CD4-positive, alpha-beta memory T cell (primary cell): ENCODE results near the gene PLIN4. TPM values are rescaled to one million over a fixed set of nuclear protein-coding genes. Genes with fewer than 3 reads are reported as not detected.

Experiments
- CTCF ChIA-PET: fragments of 350-600 bp; sonication (Branson Sonifier 250); formaldehyde crosslinking; loops from one replicate; lab custom pipeline; 2021; ENCODE audit warnings: inconsistent platforms; ENCODE audit not compliant: partially characterized antibody; lab: Charles Lee
- POLR2A ChIA-PET: fragments of 350-600 bp; sonication (Branson Sonifier 250); formaldehyde crosslinking; loops from one replicate; lab custom pipeline; 2021; ENCODE audit not compliant: partially characterized antibody; lab: Charles Lee
- DNase-seq, 5 donors: peaks; one replicate each; pipeline versions ENCODE4 v3.0.0 to v3.0.0-alpha.2; 2020 to 2022; ENCODE audit warnings: mixed read lengths in 1 of 5
- H3K27ac ChIP-seq: one replicate; pipeline ENCODE4 v1.7.0; 2013; ENCODE audit warnings: low read depth, low read length
- H3K27me3 ChIP-seq: 2 replicates; pipeline ENCODE4 v1.7.0; 2013; ENCODE audit warnings: mild to moderate bottlenecking, low read length, moderate library complexity; ENCODE audit not compliant: insufficient read depth
- H3K36me3 ChIP-seq: 2 replicates; pipeline ENCODE4 v1.7.0; 2013; ENCODE audit warnings: mild to moderate bottlenecking, low read length, moderate library complexity; ENCODE audit not compliant: insufficient read depth
- H3K4me1 ChIP-seq: 2 replicates; pipeline ENCODE4 v1.7.0; 2013; ENCODE audit warnings: mild to moderate bottlenecking, low read length, moderate library complexity; ENCODE audit not compliant: insufficient read depth
- H3K4me3 ChIP-seq, 2 donors: one replicate each; pipeline ENCODE4 v1.7.0; 2013; ENCODE audit warnings: low read length in 2 of 2, mild to moderate bottlenecking in 1 of 2
- H3K9me3 ChIP-seq, 2 donors: one replicate each; pipeline ENCODE4 v1.7.0; 2013; ENCODE audit warnings: low read length in 2 of 2, control low read depth in 1 of 2; ENCODE audit not compliant: control insufficient read depth in 1 of 2
- H3K27ac Mint-ChIP-seq, 7 donors: one replicate each; pipeline ENCODE4 v1.8.0; 2020 to 2021; ENCODE audit warnings: mixed read lengths in 7 of 7, mild to moderate bottlenecking in 6 of 7, inconsistent platforms in 3 of 7, moderate library complexity in 3 of 7
- H3K27me3 Mint-ChIP-seq, 2 donors: one replicate each; pipeline ENCODE4 v1.8.0; 2020 to 2021; ENCODE audit warnings: mixed read lengths in 2 of 2
- H3K36me3 Mint-ChIP-seq, 2 donors: one replicate each; pipeline ENCODE4 v1.8.0; 2020 to 2021; ENCODE audit warnings: mixed read lengths in 2 of 2, inconsistent platforms in 1 of 2, mild to moderate bottlenecking in 1 of 2
- H3K4me1 Mint-ChIP-seq, 4 donors: one replicate each; pipeline ENCODE4 v1.8.0; 2020 to 2021; ENCODE audit warnings: mixed read lengths in 4 of 4, mild to moderate bottlenecking in 1 of 4
- H3K4me3 Mint-ChIP-seq, 8 donors: one replicate each; pipeline ENCODE4 v1.8.0; 2020 to 2021; ENCODE audit warnings: mixed read lengths in 8 of 8, mild to moderate bottlenecking in 7 of 8, moderate library complexity in 6 of 8, inconsistent platforms in 3 of 8
- H3K9me3 Mint-ChIP-seq, 8 donors: one replicate each; pipeline ENCODE4 v1.8.0; 2020 to 2021; ENCODE audit warnings: mixed read lengths in 8 of 8, mild to moderate bottlenecking in 5 of 8, inconsistent platforms in 3 of 8, moderate library complexity in 1 of 8
- intact Hi-C: fragments of 100-400 bp; cut with micrococcal nuclease; formaldehyde crosslinking; loops from one replicate; pipeline ENCODE4 v1.15.1; 2023
- polyA plus RNA-seq, 2 donors: library from polyadenylated mRNA; unstranded; fragments of 300-500 nt; fragmentation: Illumina TruSeq; gene quantifications; one replicate each; pipeline ENCODE4 v1.2.3, GENCODE V29; 2021
- total RNA-seq, 2 experiments: library from RNA; stranded (reverse); gene quantifications; one replicate each; pipeline ENCODE4 v1.2.3, GENCODE V29; 2021

Gene PLIN4
- total and polyA plus RNA-seq, 4 experiments from 2014 or later = 0.14 to 0.22 (median 0.17) TPM; not detected in 1

DNA sequence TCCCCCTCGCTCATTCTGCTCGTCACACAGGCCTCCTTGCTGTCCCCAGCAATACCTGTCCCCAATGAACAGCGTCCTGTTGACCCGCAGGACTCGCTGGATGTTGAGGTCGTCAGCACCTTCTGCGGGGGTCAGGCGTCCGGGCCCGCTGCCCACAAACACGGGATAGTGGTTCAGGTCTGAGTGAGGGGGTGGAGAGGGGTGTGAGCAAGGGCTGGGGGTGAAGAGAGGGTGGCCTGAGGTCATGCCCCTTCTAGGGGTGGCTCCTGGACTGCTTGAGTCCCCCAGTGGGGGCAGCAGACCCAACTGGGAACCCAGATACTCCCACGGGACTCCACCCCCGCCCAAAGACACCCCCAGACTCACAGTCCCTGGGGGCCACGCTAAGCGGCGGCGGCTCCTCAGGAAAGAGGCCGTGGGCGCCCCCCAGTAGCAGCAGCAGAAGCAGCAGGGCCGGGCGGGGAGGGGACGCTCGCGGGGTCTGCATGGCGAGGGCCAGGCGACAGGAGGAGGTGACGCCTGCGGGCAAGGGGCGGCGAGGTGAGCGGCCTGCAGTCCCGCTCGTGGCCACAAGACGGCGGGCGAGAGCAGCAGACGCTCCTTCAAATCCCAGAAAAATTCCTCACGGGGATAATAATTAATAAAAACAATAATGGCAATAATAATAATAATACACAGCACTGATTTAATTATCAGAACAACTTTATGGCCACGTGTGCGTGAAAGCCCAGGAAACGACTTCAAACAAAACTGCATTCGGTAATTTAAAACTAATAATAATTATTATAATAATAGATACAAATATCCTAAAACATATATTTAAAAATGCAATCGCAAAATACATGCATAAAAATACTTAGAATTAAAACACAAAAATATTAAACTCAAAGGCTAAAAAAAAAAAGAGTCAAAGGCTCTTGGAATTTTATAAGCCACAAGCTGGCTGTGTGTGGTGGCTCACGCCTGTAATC lies 40.0 kb upstream of the PLIN4 start:
- Mint-ChIP-seq H3K27me3 (peaks cover 1 to 3% of the 10 kb centered on the region in 2 donors), H3K36me3 (no peaks in the 10 kb centered on the region), H3K9me3 (no peaks in the 10 kb centered on the region), H3K4me1 (no peaks in the 10 kb centered on the region), H3K4me3 (no peak overlapping the region), H3K27ac (no peak overlapping the region)
- H3K4me1 ChIP-seq = no peaks in the 10 kb centered on the region
- ChIA-PET CTCF (interaction anchor here (0.8 kb wide), 1 partner anchor 78 kb away, joined by 8 read pairs; no protein-coding TSS in a partner anchor), POLR2A (no interaction called here)
- no peaks in the 10 kb centered on the region for H3K9me3 ChIP-seq
- intact Hi-C loops = no loop called here
- no peak overlapping the region for H3K4me3 ChIP-seq
- DNase-seq = peak in 2 of 5 donors; percentile 9 to 23
- H3K36me3 ChIP-seq = no peaks in the 10 kb centered on the region
- no peak overlapping the region for H3K27ac ChIP-seq
- no peaks in the 10 kb centered on the region for H3K27me3 ChIP-seq

GRCh38 chr19:4557144-4557970 lies 39.1 kb upstream of the PLIN4 start:
- peaks cover 3 to 6% of the 10 kb centered on the region in 2 donors for H3K27me3 Mint-ChIP-seq
- no peaks in the 10 kb centered on the region for H3K9me3 ChIP-seq
- ChIA-PET CTCF (interaction anchor here (0.9 kb wide), 1 partner anchor 79 kb away, joined by 5 read pairs; no protein-coding TSS in a partner anchor), POLR2A (no interaction called here)
- no peaks in the 10 kb centered on the region for H3K36me3 Mint-ChIP-seq
- no peak overlapping the region for H3K4me3 Mint-ChIP-seq
- DNase-seq = no peak
- no peak overlapping the region for H3K27ac ChIP-seq
- H3K27me3 ChIP-seq = no peaks in the 10 kb centered on the region
- H3K36me3 ChIP-seq = no peaks in the 10 kb centered on the region
- intact Hi-C loops = no loop called here
- no peaks in the 10 kb centered on the region for H3K4me1 ChIP-seq
- H3K9me3 Mint-ChIP-seq = peaks cover 0 to 3% (median 0%) of the 10 kb centered on the region in 8 donors
- no peak overlapping the region for H3K4me3 ChIP-seq
- peaks cover 0 to 5% (median 1%) of the 10 kb centered on the region in 4 donors for H3K4me1 Mint-ChIP-seq
- no peak overlapping the region for H3K27ac Mint-ChIP-seq

GRCh38 chr19:4556597-4557127 lies 38.4 kb upstream of the PLIN4 start:
- DNase-seq = no peak
- ChIA-PET POLR2A (no interaction called here), CTCF (interaction anchor here (0.9 kb wide), 1 partner anchor 80 kb away, joined by 5 read pairs; no protein-coding TSS in a partner anchor)

GRCh38 chr19:4555657-4556561 lies 37.6 kb upstream of the PLIN4 start:
- Histone ChIP-seq H3K4me3 (no peak overlapping the region), H3K36me3 (no peaks in the 10 kb centered on the region), H3K4me1 (no peaks in the 10 kb centered on the region), H3K27me3 (no peaks in the 10 kb centered on the region), H3K27ac (no peak overlapping the region), H3K9me3 (no peaks in the 10 kb centered on the region)
- CTCF ChIA-PET = no interaction called here
- intact Hi-C loops = no loop called here
- H3K36me3 Mint-ChIP-seq = no peaks in the 10 kb centered on the region
- no peak overlapping the region for H3K4me3 Mint-ChIP-seq
- peaks cover 0 to 5% (median 1%) of the 10 kb centered on the region in 4 donors for H3K4me1 Mint-ChIP-seq
- DNase-seq = no peak
- peaks cover 0 to 3% (median 0%) of the 10 kb centered on the region in 8 donors for H3K9me3 Mint-ChIP-seq
- H3K27ac Mint-ChIP-seq = peak overlapping the region in 1 of 7 donors; percentile 30
- peaks cover 6 to 7% of the 10 kb centered on the region in 2 donors for H3K27me3 Mint-ChIP-seq
- POLR2A ChIA-PET = no interaction called here

More at GRCh38 chr19:4556597-4557127, 38.4 kb upstream of the PLIN4 start:
- H3K4me3 ChIP-seq = no peak overlapping the region
- Mint-ChIP-seq H3K9me3 (peaks cover 0 to 3% (median 0%) of the 10 kb centered on the region in 8 donors), H3K36me3 (no peaks in the 10 kb centered on the region), H3K27me3 (peaks cover 6 to 7% of the 10 kb centered on the region in 2 donors), H3K4me3 (no peak overlapping the region), H3K4me1 (peaks cover 0 to 5% (median 1%) of the 10 kb centered on the region in 4 donors), H3K27ac (no peak overlapping the region)
- H3K27me3 ChIP-seq = no peaks in the 10 kb centered on the region
- H3K27ac ChIP-seq = no peak overlapping the region
- H3K9me3 ChIP-seq = no peaks in the 10 kb centered on the region
- H3K36me3 ChIP-seq = no peaks in the 10 kb centered on the region
- intact Hi-C loops = no loop called here
- no peaks in the 10 kb centered on the region for H3K4me1 ChIP-seq

GRCh38 chr19:4554717-4555116 lies 36.4 kb upstream of the PLIN4 start:
- POLR2A ChIA-PET = no interaction called here
- H3K9me3 Mint-ChIP-seq = peaks cover 0 to 3% (median 0%) of the 10 kb centered on the region in 8 donors
- no peak overlapping the region for H3K4me3 Mint-ChIP-seq
- no peak for DNase-seq
- H3K27me3 ChIP-seq = no peaks in the 10 kb centered on the region
- H3K27ac Mint-ChIP-seq = no peak overlapping the region
- H3K4me1 ChIP-seq = no peaks in the 10 kb centered on the region
- H3K27ac ChIP-seq = no peak overlapping the region
- H3K4me3 ChIP-seq = no peak overlapping the region
- peaks cover 9% of the 10 kb centered on the region in 2 donors for H3K27me3 Mint-ChIP-seq
- CTCF ChIA-PET = no interaction called here
- H3K36me3 Mint-ChIP-seq = no peaks in the 10 kb centered on the region
- no peaks in the 10 kb centered on the region for H3K9me3 ChIP-seq
- peaks cover 0 to 5% (median 1%) of the 10 kb centered on the region in 4 donors for H3K4me1 Mint-ChIP-seq
- intact Hi-C loops = no loop called here
- H3K36me3 ChIP-seq = no peaks in the 10 kb centered on the region

- H3K27me3 Mint-ChIP-seq = peaks cover 7 to 9% of the 10 kb centered on the region in 2 donors
- Histone ChIP-seq H3K4me1 (no peaks in the 10 kb centered on the region), H3K9me3 (no peaks in the 10 kb centered on the region), H3K27me3 (no peaks in the 10 kb centered on the region), H3K4me3 (no peak overlapping the region), H3K27ac (no peak overlapping the region), H3K36me3 (no peaks in the 10 kb centered on the region)
- no peak for DNase-seq
- H3K4me3 Mint-ChIP-seq = no peak overlapping the region
- intact Hi-C loops = no loop called here
- H3K36me3 Mint-ChIP-seq = no peaks in the 10 kb centered on the region
- POLR2A ChIA-PET = no interaction called here
- H3K27ac Mint-ChIP-seq = peak overlapping the region in 1 of 7 donors; percentile 50
- peaks cover 0 to 3% (median 0%) of the 10 kb centered on the region in 8 donors for H3K9me3 Mint-ChIP-seq
- H3K4me1 Mint-ChIP-seq = peaks cover 0 to 5% (median 1%) of the 10 kb centered on the region in 4 donors
- CTCF ChIA-PET = no interaction called here
Measured at GRCh38 chr19:4553775-4554174, 35.5 kb upstream of the PLIN4 start.
